ENCODE data around the gene MGP. TPM values are rescaled to one million over a fixed set of nuclear protein-coding genes. Genes with fewer than 3 reads are reported as not detected.

Gene MGP
- total RNA-seq, 1 experiment from 2014 or later, result 79.8 TPM

DNA sequence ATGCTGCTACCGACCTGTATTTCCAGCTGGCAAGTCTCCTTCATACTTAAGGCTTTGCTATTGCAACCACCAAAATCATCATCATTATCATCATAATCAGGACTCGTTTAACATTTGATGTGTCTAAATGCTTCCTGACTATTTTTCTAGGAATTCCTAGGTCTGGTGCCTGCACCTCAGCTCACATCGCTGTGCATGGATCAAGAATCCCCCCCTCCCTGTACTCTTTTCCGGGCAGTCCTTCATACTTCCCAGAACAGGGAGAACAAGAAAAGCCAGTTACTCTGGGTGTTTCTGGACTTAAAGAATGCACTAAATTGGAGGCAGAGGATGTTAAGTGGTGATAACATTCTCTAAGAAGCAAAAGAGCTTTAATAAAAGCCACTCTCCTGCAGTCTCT, 43.3 kb upstream of the MGP start:
- peaks cover 11% of the 10 kb centered on the region for H3K9me3 ChIP-seq (ENCODE audit: insufficient read depth, low read depth)
- H3K4me1 ChIP-seq (replicated peaks; ENCODE audit: insufficient read depth), result peaks cover 72% of the 10 kb centered on the region
- peak; percentile 84 to 97 for DNase-seq
- H3K27ac ChIP-seq, result peak overlapping the region; percentile 78
- TF ChIP-seq EZH2 (IDR thresholded peaks at IDR 0.05; ENCODE audit: low read depth), result no peak
- TF ChIP-seq, protein P1, sequence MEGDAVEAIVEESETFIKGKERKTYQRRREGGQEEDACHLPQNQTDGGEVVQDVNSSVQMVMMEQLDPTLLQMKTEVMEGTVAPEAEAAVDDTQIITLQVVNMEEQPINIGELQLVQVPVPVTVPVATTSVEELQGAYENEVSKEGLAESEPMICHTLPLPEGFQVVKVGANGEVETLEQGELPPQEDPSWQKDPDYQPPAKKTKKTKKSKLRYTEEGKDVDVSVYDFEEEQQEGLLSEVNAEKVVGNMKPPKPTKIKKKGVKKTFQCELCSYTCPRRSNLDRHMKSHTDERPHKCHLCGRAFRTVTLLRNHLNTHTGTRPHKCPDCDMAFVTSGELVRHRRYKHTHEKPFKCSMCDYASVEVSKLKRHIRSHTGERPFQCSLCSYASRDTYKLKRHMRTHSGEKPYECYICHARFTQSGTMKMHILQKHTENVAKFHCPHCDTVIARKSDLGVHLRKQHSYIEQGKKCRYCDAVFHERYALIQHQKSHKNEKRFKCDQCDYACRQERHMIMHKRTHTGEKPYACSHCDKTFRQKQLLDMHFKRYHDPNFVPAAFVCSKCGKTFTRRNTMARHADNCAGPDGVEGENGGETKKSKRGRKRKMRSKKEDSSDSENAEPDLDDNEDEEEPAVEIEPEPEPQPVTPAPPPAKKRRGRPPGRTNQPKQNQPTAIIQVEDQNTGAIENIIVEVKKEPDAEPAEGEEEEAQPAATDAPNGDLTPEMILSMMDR (conservative IDR thresholded peaks at IDR 0.05), result no peak
- 0 out of 2 replicates have a peak, but pooled peaks cover 7% of the 10 kb centered on the region for H3K79me2 ChIP-seq (ENCODE audit: low read depth)
- intact Hi-C loops (cut with micrococcal nuclease; ENCODE audit: unreplicated experiment), result loop anchor here (1.0 to 2.0 kb wide), 6 partner anchors 19 to 206 kb away; partner anchors contain the start of gene ARHGDIB
- ChIA-PET POLR2A (ENCODE audit: unreplicated experiment) (interaction anchor here (0.5 to 1.2 kb wide), 8 partner anchors 18 to 1828 kb away, joined by 3 to 11 read pairs (median 4); partner anchors contain the start of gene C12orf60), CTCF (interaction anchor here (0.9 to 1.3 kb wide), 2 partner anchors 43 to 125 kb away, joined by 3 to 4 read pairs; partner anchors contain the start of genes C12orf60 and MGP)
- BruUV-seq (replicated peaks), result no TSS peak
- H3K27me3 ChIP-seq (ENCODE audit: insufficient read depth, low read depth), result no peaks in the 10 kb centered on the region
- H4K20me1 ChIP-seq (ENCODE audit: insufficient read depth), result no peaks in the 10 kb centered on the region
- peaks cover 37% of the 10 kb centered on the region for H3F3A ChIP-seq (ENCODE audit: insufficient read depth, low read depth)
- H3K9me2 ChIP-seq (ENCODE audit: insufficient read depth), result no peaks in the 10 kb centered on the region
- peaks cover 5% of the 10 kb centered on the region; the same call in 1 of the 2 replicates for H3K36me3 ChIP-seq (ENCODE audit: low read depth)
- peak overlapping the region; percentile 61; the same call in 1 of the 2 replicates for H2AFZ ChIP-seq
- H3K4me2 ChIP-seq, result peak overlapping the region; percentile 95
- peak overlapping the region; percentile 50 for H3K4me3 ChIP-seq

DNA sequence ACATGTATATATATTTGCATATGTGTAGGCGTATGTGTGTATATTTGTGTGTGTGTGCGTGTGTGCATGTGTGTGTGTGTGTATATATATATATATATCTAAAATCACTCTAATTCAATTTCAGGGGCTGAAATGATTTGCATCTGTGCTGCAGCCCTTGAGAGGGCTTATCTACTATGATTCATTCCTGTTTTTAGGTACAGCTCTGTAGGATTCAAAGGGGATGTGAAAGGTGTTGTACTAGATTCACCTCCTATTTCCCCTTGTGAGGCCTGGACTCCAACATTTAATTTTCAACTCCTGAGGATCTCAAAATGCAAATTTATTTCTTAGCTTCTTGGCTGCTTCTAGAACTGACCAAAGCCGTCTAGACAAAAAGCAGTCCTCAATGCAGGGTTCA, 41.6 kb upstream of the MGP start:
- POLR2A ChIA-PET (ENCODE audit: unreplicated experiment), result interaction anchor here (0.7 to 1.1 kb wide), 2 partner anchors 23 to 124 kb away, joined by 3 to 15 read pairs; partner anchors contain the start of gene C12orf60
- Histone ChIP-seq H4K20me1 (ENCODE audit: insufficient read depth) (no peaks in the 10 kb centered on the region), H3K4me2 (peak overlapping the region; percentile 95), H2AFZ (peak overlapping the region; percentile 36; the same call in 1 of the 2 replicates), H3K4me1 (replicated peaks; ENCODE audit: insufficient read depth) (peaks cover 55% of the 10 kb centered on the region), H3F3A (ENCODE audit: insufficient read depth, low read depth) (peaks cover 29% of the 10 kb centered on the region), H3K79me2 (ENCODE audit: low read depth) (0 out of 2 replicates have a peak, but pooled peaks cover 7% of the 10 kb centered on the region), H3K9me2 (ENCODE audit: insufficient read depth) (no peaks in the 10 kb centered on the region), H3K27ac (no peak overlapping the region), H3K27me3 (ENCODE audit: insufficient read depth, low read depth) (no peaks in the 10 kb centered on the region), H3K9me3 (ENCODE audit: insufficient read depth, low read depth) (0 out of 2 replicates have a peak, but pooled peaks cover 8% of the 10 kb centered on the region), H3K4me3 (no peak overlapping the region), H3K36me3 (ENCODE audit: low read depth) (no peaks in the 10 kb centered on the region)
- CTCF ChIA-PET, result no interaction called here
- intact Hi-C loops (cut with micrococcal nuclease; ENCODE audit: unreplicated experiment), result no loop called here
- BruUV-seq (replicated peaks), result no TSS peak
- no peak for DNase-seq
- no peak for TF ChIP-seq EZH2 (IDR thresholded peaks at IDR 0.05; ENCODE audit: low read depth)
- TF ChIP-seq, protein P1 (conservative IDR thresholded peaks at IDR 0.05), result no peak

DNA sequence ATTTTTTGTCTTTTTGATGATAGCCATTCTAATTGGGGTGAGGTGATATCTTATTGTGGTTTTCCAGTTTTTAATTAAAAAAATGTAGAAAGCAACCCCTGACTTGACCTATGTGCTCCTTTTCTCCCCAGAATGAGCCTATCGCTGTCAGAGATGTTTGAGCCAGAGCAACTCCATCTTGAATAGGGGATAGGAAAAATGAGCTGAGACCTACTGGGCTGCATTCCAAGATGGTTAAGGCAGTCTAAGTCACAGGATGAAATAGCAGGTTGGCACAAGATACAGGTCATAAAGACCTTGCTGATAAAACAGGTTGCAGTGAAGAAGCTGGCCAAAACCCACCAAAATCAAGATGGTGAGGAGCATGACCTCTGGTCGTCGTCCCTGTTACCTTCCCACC, 38.9 kb upstream of the MGP start:
- Histone ChIP-seq H3K4me1 (replicated peaks; ENCODE audit: insufficient read depth) (peaks cover 28% of the 10 kb centered on the region), H3K9me3 (ENCODE audit: insufficient read depth, low read depth) (peaks cover 16% of the 10 kb centered on the region; the same call in 1 of the 2 replicates), H4K20me1 (ENCODE audit: insufficient read depth) (no peaks in the 10 kb centered on the region), H3K27ac (no peak overlapping the region), H3K27me3 (ENCODE audit: insufficient read depth, low read depth) (no peaks in the 10 kb centered on the region), H3K4me3 (no peak overlapping the region), H3K36me3 (ENCODE audit: low read depth) (no peaks in the 10 kb centered on the region), H3K4me2 (no peak overlapping the region), H3K9me2 (ENCODE audit: insufficient read depth) (no peaks in the 10 kb centered on the region), H3K79me2 (ENCODE audit: low read depth) (0 out of 2 replicates have a peak, but pooled peaks cover 7% of the 10 kb centered on the region), H2AFZ (no peak overlapping the region), H3F3A (ENCODE audit: insufficient read depth, low read depth) (peaks cover 11% of the 10 kb centered on the region)
- POLR2A ChIA-PET (ENCODE audit: unreplicated experiment), result no interaction called here
- no peak for DNase-seq
- TF ChIP-seq, protein P1 (conservative IDR thresholded peaks at IDR 0.05), result no peak
- no peak for TF ChIP-seq EZH2 (IDR thresholded peaks at IDR 0.05; ENCODE audit: low read depth)
- no TSS peak for BruUV-seq (replicated peaks)
- CTCF ChIA-PET, result interaction anchor here (0.6 kb wide), 1 partner anchor 89 kb away, joined by 4 read pairs; no protein-coding TSS in a partner anchor
- intact Hi-C loops (cut with micrococcal nuclease; ENCODE audit: unreplicated experiment), result no loop called here

All from PC-9 (cell line).